ENCODE results near the gene LSS.
"Not testable (repeated sequence)": the region's sequence is repeated elsewhere in the genome, so short reads cannot be mapped to it uniquely, and the experiment has no call there.

Gene LSS

GRCh38 chr21:46205166-46205565, 23.4 kb downstream of the LSS start:
- DNase-seq: no peak

- DNase-seq: no peak
Observed at GRCh38 chr21:46203203-46203600, 25.4 kb downstream of the LSS start.

GRCh38 chr21:46202592-46203202, 25.9 kb downstream of the LSS start:
- no peak for DNase-seq

DNA sequence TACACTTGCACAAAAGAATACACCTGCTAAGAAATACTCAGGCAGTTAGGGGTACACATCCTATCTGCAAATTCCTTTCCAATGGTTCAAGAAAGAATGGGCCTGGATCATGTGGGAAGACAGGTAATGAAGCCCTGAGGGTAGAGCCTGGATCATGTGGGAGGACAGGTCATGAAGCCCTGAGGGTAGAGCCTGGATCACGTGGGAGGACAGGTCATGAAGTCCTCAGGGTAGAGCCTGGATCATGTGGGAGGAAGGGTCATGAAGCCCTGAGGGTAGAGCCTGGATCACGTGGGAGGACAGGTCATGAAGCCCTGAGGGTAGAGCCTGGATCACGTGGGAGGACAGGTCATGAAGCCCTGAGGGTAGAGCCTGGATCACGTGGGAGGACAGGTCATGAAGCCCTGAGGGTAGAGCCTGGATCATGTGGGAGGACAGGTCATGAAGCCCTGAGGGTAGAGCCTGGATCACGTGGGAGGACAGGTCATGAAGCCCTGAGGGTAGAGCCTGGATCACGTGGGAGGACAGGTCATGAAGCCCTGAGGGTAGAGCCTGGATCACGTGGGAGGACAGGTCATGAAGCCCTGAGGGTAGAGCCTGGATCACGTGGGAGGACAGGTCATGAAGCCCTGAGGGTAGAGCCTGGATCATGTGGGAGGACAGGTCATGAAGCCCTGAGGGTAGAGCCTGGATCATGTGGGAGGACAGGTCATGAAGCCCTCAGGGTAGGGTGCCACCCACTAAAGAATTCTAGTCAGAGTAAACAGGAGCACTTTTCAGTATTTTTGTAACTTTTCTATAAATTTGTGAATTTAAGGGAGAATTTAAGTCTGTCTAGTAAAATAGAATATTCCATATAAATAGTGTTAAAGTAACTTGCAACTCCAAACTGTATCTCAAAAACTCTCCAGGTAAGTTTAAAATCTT, 27.4 kb downstream of the LSS start:
- DNase-seq: not testable (repeated sequence)

DNA sequence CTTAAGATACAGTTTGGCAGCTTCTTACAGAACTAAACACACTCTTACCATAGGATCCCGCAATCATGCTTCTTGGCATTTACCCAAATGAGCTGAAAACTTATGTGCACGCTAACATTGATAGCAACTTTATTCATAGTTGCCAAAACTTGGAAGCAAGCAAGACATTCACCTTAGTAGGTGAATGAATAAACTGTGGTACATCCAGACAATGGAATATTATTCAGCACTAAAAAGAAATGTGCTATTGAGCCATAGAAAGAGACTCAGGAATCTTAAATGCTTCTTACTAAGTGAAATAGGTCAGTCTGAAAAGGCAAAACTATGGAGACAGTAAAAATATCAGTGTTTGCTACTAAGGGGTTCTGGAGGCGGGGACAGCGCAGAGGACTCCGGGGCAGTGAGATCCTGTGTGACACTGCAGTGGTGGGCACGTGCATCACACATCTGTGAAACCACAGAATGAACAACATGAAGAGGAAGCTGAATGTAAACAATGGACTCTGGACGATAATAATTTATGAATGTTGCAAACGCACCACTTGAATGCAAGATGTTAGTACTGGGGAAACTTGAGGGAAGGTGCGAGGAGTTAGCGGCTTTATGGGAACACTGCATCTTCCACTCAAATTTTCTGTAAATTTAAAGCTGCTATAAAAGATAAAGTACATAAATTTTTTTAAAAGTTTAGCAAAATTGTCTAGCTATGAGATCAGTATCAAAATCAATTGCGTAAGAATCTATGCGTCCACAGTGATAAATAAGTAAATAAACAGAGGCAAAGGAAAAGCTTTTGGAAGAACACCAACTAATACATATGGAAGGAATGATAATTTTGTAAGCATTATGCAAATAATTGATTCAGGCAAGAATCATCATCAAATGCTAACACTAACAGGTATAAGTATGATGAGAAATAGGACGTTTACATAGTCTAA, 28.9 kb downstream of the LSS start:
- DNase-seq: no peak

DNA sequence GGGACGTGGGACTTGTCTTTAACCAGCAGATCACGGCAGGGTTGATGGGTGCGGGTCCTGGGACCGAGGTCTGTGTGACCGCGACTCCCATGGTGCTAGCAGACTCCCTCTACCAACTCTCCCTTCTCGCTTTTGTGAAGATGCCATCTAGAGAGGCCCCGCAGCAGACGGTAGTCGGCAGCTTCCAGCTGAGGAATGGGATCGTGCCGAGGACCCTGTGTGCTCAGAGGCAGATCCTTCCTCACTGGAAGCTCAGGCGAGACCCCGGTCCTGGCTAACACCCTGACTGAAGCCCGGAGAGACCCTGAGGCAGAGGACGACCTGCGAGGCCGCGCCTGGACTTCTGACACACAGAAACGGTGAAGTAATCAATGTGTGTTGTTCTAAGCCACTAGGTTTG, 31.8 kb downstream of the LSS start:
- DNase-seq: no peak

DNA sequence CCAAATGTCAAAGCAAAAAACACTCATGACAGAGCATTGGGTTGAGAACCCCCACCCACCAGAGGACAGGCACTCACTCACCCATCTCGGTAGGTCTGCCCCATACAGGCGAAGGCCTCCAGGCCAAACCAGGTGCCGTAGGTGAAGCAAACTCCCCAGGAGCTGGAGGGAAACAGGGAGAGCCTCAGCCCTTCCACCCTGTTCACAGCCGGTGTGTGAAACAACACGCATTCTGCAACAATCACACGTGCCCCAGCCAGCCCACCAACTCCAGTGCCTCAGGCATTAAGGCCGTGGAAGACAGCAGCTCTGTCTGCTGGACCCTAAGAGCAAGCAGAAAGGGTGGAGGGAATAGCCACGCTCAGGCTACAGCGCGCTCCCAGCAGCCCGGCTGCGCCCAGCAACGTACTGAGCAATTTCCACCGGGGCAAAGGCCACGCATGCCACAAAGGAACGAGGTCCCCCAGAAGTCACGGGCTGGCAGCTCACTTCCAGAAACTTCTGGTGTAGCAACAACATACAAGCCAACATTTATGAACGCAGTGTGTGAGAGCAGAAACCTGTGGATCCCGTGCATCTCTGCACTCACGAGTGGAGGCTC, 32.9 kb downstream of the LSS start:
- no peak for DNase-seq

GRCh38 chr21:46194374-46195334, 33.9 kb downstream of the LSS start:
- no peak for DNase-seq

GRCh38 chr21:46193829-46194373, 34.7 kb downstream of the LSS start:
- no peak for DNase-seq

- no peak for DNase-seq
Observed at GRCh38 chr21:46191686-46192575, 36.6 kb downstream of the LSS start.

DNA sequence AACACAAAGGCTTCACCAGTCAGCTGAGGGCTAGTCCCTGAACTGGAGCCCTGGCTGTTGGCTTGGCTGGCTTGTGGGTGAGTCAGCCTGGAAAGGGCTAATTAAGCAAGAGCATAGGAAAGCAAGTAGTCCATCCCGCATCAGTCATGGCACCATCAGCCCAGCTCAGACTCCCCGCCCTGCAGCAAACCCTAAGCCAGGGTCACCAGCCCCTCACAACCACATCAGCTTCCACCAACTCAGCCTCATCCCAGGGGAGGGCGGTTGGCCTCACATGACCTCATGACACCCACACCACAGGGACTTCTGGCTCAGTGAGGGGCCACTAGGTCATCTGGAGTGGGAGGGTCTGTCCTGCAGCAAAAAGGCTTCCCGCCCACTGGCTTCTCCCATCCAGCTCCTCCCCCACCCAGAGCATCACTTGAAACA, 37.3 kb downstream of the LSS start:
- DNase-seq: no peak

DNA sequence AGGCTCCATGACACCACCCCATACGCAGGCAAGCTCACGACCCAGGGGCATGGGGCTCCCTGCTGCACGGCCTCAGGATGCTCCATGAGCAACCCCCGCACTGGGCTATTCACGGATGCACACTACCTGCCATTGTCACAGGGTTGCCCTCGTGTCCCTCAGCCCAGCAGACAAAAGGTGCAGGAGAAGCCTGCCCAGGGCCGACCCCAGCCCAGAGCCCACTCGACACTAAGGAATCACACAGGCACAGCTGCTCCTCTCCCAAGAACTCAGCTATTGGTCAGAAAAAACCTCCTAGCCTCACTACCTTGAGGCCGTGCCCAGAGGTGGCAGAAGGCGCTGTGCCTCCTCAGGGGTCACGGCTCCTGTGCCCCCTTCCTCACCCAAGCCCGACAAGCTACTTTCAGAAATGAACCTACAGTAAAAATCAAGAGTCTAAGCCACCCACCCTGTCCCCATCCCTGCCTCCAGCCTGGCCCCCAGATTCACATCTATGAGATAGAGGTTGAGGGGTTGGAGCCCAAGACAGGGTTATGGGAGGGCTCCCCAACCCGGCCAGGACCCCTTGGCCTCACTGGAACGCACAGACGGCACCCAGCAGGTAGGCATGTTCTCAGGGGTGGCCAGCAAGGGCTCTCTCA, 38.0 kb downstream of the LSS start:
- no peak for DNase-seq

- no peak for DNase-seq
Observed at GRCh38 chr21:46189959-46190490, 38.5 kb downstream of the LSS start.

- DNase-seq: no peak
Observed at GRCh38 chr21:46189213-46189958, 39.2 kb downstream of the LSS start.

DNA sequence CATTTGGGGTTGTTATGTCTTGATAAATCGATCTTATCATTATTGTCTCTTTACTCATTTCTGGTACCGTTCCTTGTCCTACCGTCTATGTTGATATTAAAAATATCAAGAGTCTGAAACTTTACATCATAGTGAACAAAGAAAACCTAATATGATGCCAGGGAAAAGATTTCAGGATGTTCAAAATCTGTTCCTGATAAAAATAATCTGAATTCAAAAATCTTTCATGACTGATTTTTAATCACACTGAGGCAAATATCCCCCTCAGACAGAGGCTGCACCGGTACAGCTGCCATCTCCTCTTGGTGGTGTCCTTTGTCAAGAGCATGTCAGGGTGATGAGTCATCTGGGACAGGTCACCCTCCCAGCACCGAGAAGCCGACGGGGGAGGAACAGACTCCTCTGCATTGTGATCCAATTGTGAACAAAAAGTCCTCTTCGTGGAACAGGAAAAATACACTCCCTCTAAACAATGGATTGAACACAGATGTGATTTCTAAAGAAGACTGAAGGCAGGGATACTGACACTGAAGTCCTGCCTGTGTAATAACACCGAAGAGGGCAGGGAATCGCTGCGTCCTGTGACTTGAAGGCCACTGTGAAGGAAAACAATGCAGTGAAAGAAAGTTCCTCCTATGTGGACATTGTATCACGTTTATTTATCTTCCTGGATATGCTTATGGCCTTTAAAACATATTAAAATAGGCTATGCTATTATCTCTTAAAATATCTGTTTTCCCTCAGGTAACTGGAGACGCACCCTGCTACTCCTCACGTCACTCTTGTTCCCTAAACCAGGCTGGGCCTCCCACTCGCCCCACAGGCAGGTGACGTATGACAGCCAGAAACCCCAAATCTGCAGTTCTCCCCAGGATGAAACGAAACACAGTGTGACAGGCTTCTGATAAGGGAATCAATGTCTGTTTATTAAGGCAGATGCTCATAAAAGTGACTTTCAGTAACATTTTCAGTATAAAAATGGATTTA, 40.1 kb downstream of the LSS start:
- no peak for DNase-seq

DNA sequence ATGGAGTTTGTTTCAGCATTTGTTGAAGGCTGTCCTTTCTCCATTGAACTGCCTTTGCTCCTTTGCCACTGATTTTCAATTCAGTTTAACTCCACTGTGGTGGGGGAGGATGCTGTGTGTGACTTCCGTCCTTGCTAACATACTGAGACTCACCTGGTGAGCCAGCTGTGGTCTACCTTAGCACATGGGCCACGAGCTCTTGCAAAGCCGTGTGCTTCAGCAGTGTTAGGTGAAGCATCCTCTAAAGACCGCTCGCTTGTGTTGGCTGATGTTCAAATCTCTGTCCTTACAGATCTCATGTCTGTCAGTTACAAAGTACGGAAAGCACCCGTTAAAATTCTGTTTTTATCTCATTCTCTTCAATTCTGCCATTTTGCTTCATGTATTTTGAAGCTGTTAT, 40.8 kb downstream of the LSS start:
- no peak for DNase-seq

GRCh38 chr21:46187261-46187660, 41.3 kb downstream of the LSS start:
- DNase-seq: no peak
